ENCODE measurements around the gene FBP2. TPM values are rescaled to one million over a fixed set of nuclear protein-coding genes. Genes with fewer than 3 reads are reported as not detected.

FBP2 gene
- total RNA-seq, 2 donors from 2014 or later, result 0.49 TPM; not detected in 1

- TF ChIP-seq, protein P1, sequence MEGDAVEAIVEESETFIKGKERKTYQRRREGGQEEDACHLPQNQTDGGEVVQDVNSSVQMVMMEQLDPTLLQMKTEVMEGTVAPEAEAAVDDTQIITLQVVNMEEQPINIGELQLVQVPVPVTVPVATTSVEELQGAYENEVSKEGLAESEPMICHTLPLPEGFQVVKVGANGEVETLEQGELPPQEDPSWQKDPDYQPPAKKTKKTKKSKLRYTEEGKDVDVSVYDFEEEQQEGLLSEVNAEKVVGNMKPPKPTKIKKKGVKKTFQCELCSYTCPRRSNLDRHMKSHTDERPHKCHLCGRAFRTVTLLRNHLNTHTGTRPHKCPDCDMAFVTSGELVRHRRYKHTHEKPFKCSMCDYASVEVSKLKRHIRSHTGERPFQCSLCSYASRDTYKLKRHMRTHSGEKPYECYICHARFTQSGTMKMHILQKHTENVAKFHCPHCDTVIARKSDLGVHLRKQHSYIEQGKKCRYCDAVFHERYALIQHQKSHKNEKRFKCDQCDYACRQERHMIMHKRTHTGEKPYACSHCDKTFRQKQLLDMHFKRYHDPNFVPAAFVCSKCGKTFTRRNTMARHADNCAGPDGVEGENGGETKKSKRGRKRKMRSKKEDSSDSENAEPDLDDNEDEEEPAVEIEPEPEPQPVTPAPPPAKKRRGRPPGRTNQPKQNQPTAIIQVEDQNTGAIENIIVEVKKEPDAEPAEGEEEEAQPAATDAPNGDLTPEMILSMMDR (IDR thresholded peaks at IDR 0.05), result no peak
- peaks cover 0 to 5% of the 10 kb centered on the region in 2 donors for H3K4me1 ChIP-seq (ENCODE audit: control insufficient read depth in 1 of 2, low read depth in 2 of 2)
- H3K9me3 ChIP-seq, result no peaks in the 10 kb centered on the region
- no peak for ATAC-seq (ENCODE audit: insufficient number of reproducible peaks, low FRiP score, low read depth)
- no peaks in the 10 kb centered on the region for H3K36me3 ChIP-seq
- DNase-seq (ENCODE audit: low spot score), result no peak
- H3K4me3 ChIP-seq, result peak overlapping the region; percentile 93
- H3K27ac ChIP-seq, result no peak overlapping the region
- no peaks in the 10 kb centered on the region for H3K27me3 ChIP-seq (replicated peaks; ENCODE audit: insufficient read depth)
Observed at GRCh38 chr9:94638335-94639060, 44.9 kb upstream of the FBP2 start.

DNA sequence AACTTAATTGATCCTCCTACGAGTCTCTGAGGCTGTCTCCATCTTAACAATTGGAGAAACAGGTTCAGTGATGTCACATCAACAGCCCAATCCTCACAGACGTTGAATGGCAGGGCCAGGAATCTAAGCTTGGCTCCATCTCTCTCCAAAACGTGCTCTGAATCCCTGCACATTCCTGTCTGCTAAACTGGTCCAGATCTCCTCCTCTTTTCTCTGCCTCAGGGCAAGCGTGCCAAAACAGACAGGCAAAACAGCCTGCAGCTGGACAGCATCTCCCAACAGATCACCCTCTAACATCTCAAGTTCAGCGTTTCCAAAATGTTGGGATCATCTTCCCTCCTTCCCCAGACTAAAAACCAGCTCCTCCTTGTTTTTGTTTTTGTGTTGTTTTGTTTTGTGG lies 39.1 kb upstream of the FBP2 start:
- Histone ChIP-seq H3K4me1 (ENCODE audit: control insufficient read depth in 1 of 2, low read depth in 2 of 2) (no peaks in the 10 kb centered on the region), H3K9me3 (no peaks in the 10 kb centered on the region), H3K36me3 (no peaks in the 10 kb centered on the region), H3K4me3 (no peak overlapping the region), H3K27ac (no peak overlapping the region), H3K27me3 (replicated peaks; ENCODE audit: insufficient read depth) (no peaks in the 10 kb centered on the region)
- no peak for DNase-seq (ENCODE audit: low spot score)
- ATAC-seq (ENCODE audit: insufficient number of reproducible peaks, low FRiP score, low read depth), result no peak
- TF ChIP-seq, protein P1 (IDR thresholded peaks at IDR 0.05), result no peak

GRCh38 chr9:94631599-94631998 lies 38.0 kb upstream of the FBP2 start:
- no peaks in the 10 kb centered on the region for H3K4me1 ChIP-seq (ENCODE audit: control insufficient read depth in 1 of 2, low read depth in 2 of 2)
- H3K4me3 ChIP-seq, result no peak overlapping the region
- no peaks in the 10 kb centered on the region for H3K27me3 ChIP-seq (replicated peaks; ENCODE audit: insufficient read depth)
- ATAC-seq (ENCODE audit: insufficient number of reproducible peaks, low FRiP score, low read depth) (no peak), DNase-seq (ENCODE audit: low spot score) (no peak)
- no peaks in the 10 kb centered on the region for H3K9me3 ChIP-seq
- TF ChIP-seq, protein P1 (IDR thresholded peaks at IDR 0.05), result no peak
- no peaks in the 10 kb centered on the region for H3K36me3 ChIP-seq
- no peak overlapping the region for H3K27ac ChIP-seq

DNA sequence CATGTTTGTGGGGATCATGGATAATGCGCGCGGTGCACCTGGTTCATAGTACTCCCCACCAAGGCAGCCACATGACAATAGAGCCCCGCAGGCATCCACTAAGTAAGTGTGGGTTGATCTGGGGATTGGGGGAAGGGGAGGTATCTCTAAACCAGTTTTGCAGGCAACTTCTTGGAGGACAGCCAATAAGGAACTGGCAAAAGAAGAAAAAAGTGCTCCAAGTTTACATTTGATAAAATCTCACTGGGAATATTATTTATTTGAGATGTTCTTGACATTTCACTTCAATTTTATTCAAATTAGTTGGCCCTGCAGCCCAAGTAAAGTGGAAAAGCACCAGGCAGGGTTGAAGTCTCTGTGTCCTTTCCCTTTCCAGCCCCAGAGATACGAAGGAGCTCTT lies 37.2 kb upstream of the FBP2 start:
- DNase-seq (ENCODE audit: low spot score) (no peak), ATAC-seq (ENCODE audit: insufficient number of reproducible peaks, low FRiP score, low read depth) (no peak)
- Histone ChIP-seq H3K27me3 (replicated peaks; ENCODE audit: insufficient read depth) (no peaks in the 10 kb centered on the region), H3K9me3 (no peaks in the 10 kb centered on the region), H3K4me1 (ENCODE audit: control insufficient read depth in 1 of 2, low read depth in 2 of 2) (no peaks in the 10 kb centered on the region), H3K4me3 (no peak overlapping the region), H3K27ac (no peak overlapping the region), H3K36me3 (no peaks in the 10 kb centered on the region)
- TF ChIP-seq, protein P1 (IDR thresholded peaks at IDR 0.05), result no peak

GRCh38 chr9:94630281-94630680 lies 36.7 kb upstream of the FBP2 start:
- H3K4me3 ChIP-seq, result no peak overlapping the region
- ATAC-seq (ENCODE audit: insufficient number of reproducible peaks, low FRiP score, low read depth) (no peak), DNase-seq (ENCODE audit: low spot score) (no peak)
- H3K4me1 ChIP-seq (ENCODE audit: control insufficient read depth in 1 of 2, low read depth in 2 of 2), result no peaks in the 10 kb centered on the region
- no peaks in the 10 kb centered on the region for H3K27me3 ChIP-seq (replicated peaks; ENCODE audit: insufficient read depth)
- TF ChIP-seq, protein P1 (IDR thresholded peaks at IDR 0.05), result no peak
- no peak overlapping the region for H3K27ac ChIP-seq
- no peaks in the 10 kb centered on the region for H3K9me3 ChIP-seq
- H3K36me3 ChIP-seq, result no peaks in the 10 kb centered on the region

All from thoracic aorta (tissue), 2 donors.